K562 (cell line): ENCODE results near the gene ZC3H12C. TPM values are rescaled to one million over a fixed set of nuclear protein-coding genes. Genes with fewer than 3 reads are reported as not detected.

ENCODE experiments used
- ATAC-seq: fragments of 200-7000 bp; cut with Tn5 transposase; 3 replicates; pipeline ENCODE4 v1.9.1; 2020; ENCODE audit warnings: moderate library complexity
- BruUV-seq: library from RNA; stranded (reverse); fragments of 400-500 nt; replicated peaks from 2 replicates; lab custom pipeline; 2021; lab: Mats Ljungman, UMichigan
- CTCF ChIA-PET: fragments of 300-600 bp; formaldehyde crosslinking; extraction: SDS; loops from one replicate; lab custom pipeline; 2021; ENCODE audit warnings: low intra/inter-chr PET ratio; lab: Yijun Ruan, JAX
- POLR2A ChIA-PET: fragments of 300-600, 350-650 bp; sonication (Branson Sonifier 250); formaldehyde crosslinking; extraction: SDS; loops from one replicate; lab custom pipeline; 2021; ENCODE audit warnings: antibody characterized with exemption, inconsistent platforms; lab: Yijun Ruan, JAX
- DNase-seq, 4 experiments: peaks; one replicate each; pipeline versions ENCODE4 v3.0.0 to v3.0.0-alpha.2; 2011 to 2018; ENCODE audit warnings: low spot score in 3 of 4, mixed read lengths in 3 of 4; ENCODE audit errors: extremely low read depth in 1 of 4
- FAIRE-seq: peaks from 2 replicates; lab custom pipeline; 2011; peaks lifted over from hg19 to GRCh38; lab: Jason Lieb, UNC
- H2AFZ ChIP-seq: 2 replicates; pipeline ENCODE4 v1.6.0; 2011; ENCODE audit warnings: low read depth, low read length, control low read depth, inconsistent platforms
- H3K27ac ChIP-seq: fragments of 200-600 bp; 3 replicates; pipeline ENCODE4 v1.8.0; 2011; ENCODE audit warnings: low read depth, mild to moderate bottlenecking, control low read depth, inconsistent platforms, low read length, moderate library complexity, mixed read lengths; ENCODE audit errors: extremely low read depth
- H3K27me3 ChIP-seq, 2 experiments: fragments of 300-600 bp in 1 of 2; 2 replicates in 1 of 2; 3 replicates in 1 of 2; pipeline versions ENCODE4 v1.6.0 to v1.8.0; 2011; ENCODE audit warnings: inconsistent platforms in 2 of 2, low read length in 2 of 2, mild to moderate bottlenecking in 1 of 2, mixed read lengths in 1 of 2, moderate library complexity in 1 of 2; ENCODE audit not compliant: control insufficient read depth in 2 of 2, insufficient read depth in 2 of 2
- H3K36me3 ChIP-seq: fragments of 300-600 bp; 3 replicates; pipeline ENCODE4 v1.8.0; 2011; ENCODE audit warnings: mild to moderate bottlenecking, low read length, inconsistent platforms; ENCODE audit not compliant: control insufficient read depth, insufficient read depth
- H3K4me1 ChIP-seq, 2 experiments: fragments of 200-600 bp in 1 of 2; replicated peaks in 1 of 2; 2 replicates in 1 of 2; 3 replicates in 1 of 2; pipeline versions ENCODE4 v1.5.1 to v1.8.0; 2011; ENCODE audit warnings: inconsistent platforms in 2 of 2, low read length in 2 of 2, mild to moderate bottlenecking in 1 of 2, mixed read lengths in 1 of 2, moderate library complexity in 1 of 2; ENCODE audit not compliant: control insufficient read depth in 2 of 2, insufficient read depth in 2 of 2
- H3K4me2 ChIP-seq: 2 replicates; pipeline ENCODE4 v1.6.1; 2011; ENCODE audit warnings: low read length, control low read depth, inconsistent platforms, mixed read lengths; ENCODE audit not compliant: insufficient read depth
- H3K4me3 ChIP-seq: fragments of 200-600 bp; sonication (generic), shearing (Covaris generic); 2 replicates; pipeline ENCODE4 v1.5.1; 2016; ENCODE audit warnings: control low read depth, inconsistent platforms
- H3K79me2 ChIP-seq: fragments of 200-600 bp; 3 replicates; pipeline ENCODE4 v1.8.0; 2011; ENCODE audit warnings: low read length, inconsistent platforms; ENCODE audit not compliant: control insufficient read depth, insufficient read depth
- H3K9ac ChIP-seq, 2 experiments: 2 replicates each; pipeline versions ENCODE4 v1.6.0 to v1.6.1; 2011; ENCODE audit warnings: low read depth in 2 of 2, low read length in 2 of 2, control low read depth in 1 of 2, inconsistent platforms in 1 of 2, mild to moderate bottlenecking in 1 of 2, mixed read lengths in 1 of 2; ENCODE audit not compliant: insufficient read depth in 1 of 2
- H3K9me1 ChIP-seq: one replicate; pipeline ENCODE4 v1.6.0; 2011; ENCODE audit warnings: inconsistent platforms, mild to moderate bottlenecking, low read length, moderate library complexity; ENCODE audit not compliant: control insufficient read depth, insufficient read depth
- H3K9me3 ChIP-seq: replicated peaks from 2 replicates; pipeline ENCODE4 v1.5.1; 2011; ENCODE audit warnings: low read depth, low read length, inconsistent platforms; ENCODE audit not compliant: control insufficient read depth, insufficient read depth
- H4K20me1 ChIP-seq: replicated peaks from 2 replicates; pipeline ENCODE4 v1.6.1; 2011; ENCODE audit warnings: low read length, inconsistent platforms, mixed read lengths; ENCODE audit not compliant: control insufficient read depth, insufficient read depth
- CBX5 ChIP-seq: IDR thresholded peaks from 2 replicates; pipeline ENCODE4 v1.6.1; 2014; ENCODE audit warnings: low read depth, borderline replicate concordance
- E4F1 ChIP-seq: fragments of 250-450 bp; sonication (Bioruptor Pico); IDR thresholded peaks from 2 replicates; pipeline ENCODE4 v1.5.0; 2021; ENCODE audit warnings: mild to moderate bottlenecking, borderline replicate concordance
- ETV1 ChIP-seq: fragments of 450-650 bp; conservative IDR thresholded peaks from 2 replicates; pipeline ENCODE4 v1.6.1; 2016; ENCODE audit warnings: missing genetic modification characterization, control low read depth, low read depth, missing compliant biosample characterization
- FOS ChIP-seq: IDR thresholded peaks from 3 replicates; pipeline ENCODE4 v1.6.1; 2011; ENCODE audit not compliant: insufficient read length; ENCODE audit errors: extremely low read depth
- GABPA ChIP-seq: fragments of 200-800 bp; sonication (Bioruptor generic); conservative IDR thresholded peaks from 2 replicates; pipeline ENCODE4 v1.6.1; 2016; ENCODE audit warnings: low read depth, missing genetic modification characterization, missing compliant biosample characterization
- GTF2A2 ChIP-seq: IDR thresholded peaks from 2 replicates; pipeline ENCODE4 v1.6.1; 2016; ENCODE audit warnings: mild to moderate bottlenecking, missing genetic modification characterization, missing compliant biosample characterization
- HDAC2 ChIP-seq: fragments of 450-650 bp; IDR thresholded peaks from 2 replicates; pipeline ENCODE4 v1.6.1; 2016; ENCODE audit warnings: mild to moderate bottlenecking
- KDM4B ChIP-seq, 2 experiments: fragments of 450-650 bp in 1 of 2; sonication (generic) in 1 of 2; IDR thresholded peaks; 2 replicates each; pipeline ENCODE4 v1.6.1; 2016 to 2017; ENCODE audit warnings: borderline replicate concordance in 2 of 2, antibody characterized with exemption in 1 of 2, low read depth in 1 of 2, mild to moderate bottlenecking in 1 of 2
- NCOA6 ChIP-seq: fragments of 450-650 bp; IDR thresholded peaks from 2 replicates; pipeline ENCODE4 v1.6.1; 2017; ENCODE audit warnings: mild to moderate bottlenecking
- NFRKB ChIP-seq: fragments of 450-650 bp; IDR thresholded peaks from 2 replicates; pipeline ENCODE4 v1.6.1; 2016; ENCODE audit warnings: low read depth
- PTBP1 ChIP-seq: fragments of 200-400 bp; formaldehyde crosslinking; IDR thresholded peaks from 2 replicates; pipeline ENCODE4 v1.6.1; 2017; ENCODE audit warnings: low read depth, low read length
- RBM39 ChIP-seq: fragments of 200-400 bp; formaldehyde crosslinking; optimal IDR thresholded peaks from 2 replicates; pipeline ENCODE3; 2018; ENCODE audit warnings: low read depth, low read length
- SAP30 ChIP-seq: fragments of 200-600 bp; sonication (generic); IDR thresholded peaks from 2 replicates; pipeline ENCODE4 v1.6.1; 2012; ENCODE audit warnings: borderline replicate concordance, low read depth, mild to moderate bottlenecking, moderate library complexity, low read length, control low read depth, inconsistent platforms; ENCODE audit not compliant: insufficient read depth, poor library complexity, severe bottlenecking
- SMARCE1 ChIP-seq: fragments of 450-650 bp; IDR thresholded peaks from 2 replicates; pipeline ENCODE4 v1.7.1; 2016; ENCODE audit warnings: mild to moderate bottlenecking
- XRCC3 ChIP-seq: fragments of 450-650 bp; IDR thresholded peaks from 2 replicates; pipeline ENCODE4 v1.6.1; 2017; ENCODE audit warnings: mild to moderate bottlenecking, moderate library complexity
- XRCC4 ChIP-seq: IDR thresholded peaks from one replicate; pipeline ENCODE4 v1.6.1; 2011; ENCODE audit not compliant: insufficient read depth, insufficient read length; ENCODE audit errors: extremely low read depth
- ZNF253 ChIP-seq: fragments of 250-450 bp; sonication (Bioruptor Pico); conservative IDR thresholded peaks from 2 replicates; pipeline ENCODE4 v1.6.1; 2021; ENCODE audit warnings: mild to moderate bottlenecking
- ZNF766 ChIP-seq: fragments of 200-800 bp; sonication (Bioruptor generic); conservative IDR thresholded peaks from 2 replicates; pipeline ENCODE4 v1.6.1; 2016; ENCODE audit warnings: missing genetic modification characterization, missing compliant biosample characterization
- in situ Hi-C: fragments of 300-500 bp; cut with MboI; formaldehyde crosslinking; loops from 4 replicates; pipeline ENCODE4 v1.15.0; 2018; ENCODE audit warnings: inconsistent platforms, mixed read lengths
- intact Hi-C: fragments of 100-400 bp; cut with micrococcal nuclease; formaldehyde crosslinking; loops from 2 replicates; pipeline ENCODE4 v1.14.2; 2022
- polyA plus RNA-seq, 8 experiments: library from polyadenylated mRNA; depleted of rRNA in 4 of 8; stranded (reverse) in 5 of 8; unstranded in 3 of 8; fragments of >200 nt; fragmentation: Nextera tagmentation in 2 of 8; fragmentation: Illumina TruSeq in 1 of 8; extraction: Ambion mirVana in 2 of 8; extraction: Trizol in 1 of 8; gene quantifications; 2 replicates each; pipeline versions ENCODE4 v1.2.1 to v1.2.3, GENCODE V29; 2011 to 2014; ENCODE audit warnings: inconsistent platforms in 1 of 8, missing spikeins in 1 of 8
- total RNA-seq, 7 experiments: library from RNA; depleted of rRNA in 6 of 7; stranded (reverse); fragments of >200 nt in 6 of 7; fragmentation: Illumina TruSeq in 2 of 7; extraction: Trizol in 2 of 7; gene quantifications; 2 replicates each; pipeline versions ENCODE4 v1.2.1 to v1.2.3, GENCODE V29; 2011 to 2021; ENCODE audit warnings: low replicate concordance in 1 of 7
- TF ChIP-seq, protein P1 (sequence below): fragments of 450-650 bp; formaldehyde crosslinking; conservative IDR thresholded peaks from 2 replicates; pipeline ENCODE4 v1.4.0; 2022; ENCODE audit warnings: mild to moderate bottlenecking, missing genetic modification characterization
- TF ChIP-seq, protein P2 (sequence below): IDR thresholded peaks from 2 replicates; pipeline ENCODE4 v1.6.1; 2011; ENCODE audit not compliant: insufficient read length; ENCODE audit errors: extremely low read depth

Gene ZC3H12C
- total and polyA plus RNA-seq, 9 of the 15 experiments (the other 6 are each of a cell fraction or from before 2014, with no cell fraction given) = 0.56 to 5.9 (median 3.3) TPM

DNA sequence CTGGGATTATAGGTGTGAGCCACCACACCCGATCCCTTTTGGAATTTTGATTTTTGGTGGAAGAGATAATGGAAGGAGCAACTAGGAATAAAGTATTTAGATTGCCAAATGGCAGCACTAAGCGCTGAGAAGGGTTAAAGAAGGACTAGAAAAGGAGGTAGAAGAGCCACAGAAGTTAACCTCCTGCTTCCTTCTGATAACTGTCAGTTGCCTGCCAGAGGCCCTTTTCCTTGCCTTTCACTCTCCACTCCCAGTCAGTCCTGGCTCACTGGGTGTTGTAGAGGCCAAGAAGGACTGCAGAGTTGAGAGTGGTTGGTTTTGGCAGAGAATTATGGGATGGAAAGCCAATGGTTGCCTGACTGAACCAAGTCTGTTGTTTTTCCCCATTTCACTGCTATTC lies 19.3 kb downstream of the ZC3H12C start (continued):
- TF ChIP-seq RBM39 = no peak
- no peak for TF ChIP-seq FOS
- no peak for TF ChIP-seq ZNF253 (CRISPR knock-in tag)
- TF ChIP-seq SAP30 = no peak

DNA sequence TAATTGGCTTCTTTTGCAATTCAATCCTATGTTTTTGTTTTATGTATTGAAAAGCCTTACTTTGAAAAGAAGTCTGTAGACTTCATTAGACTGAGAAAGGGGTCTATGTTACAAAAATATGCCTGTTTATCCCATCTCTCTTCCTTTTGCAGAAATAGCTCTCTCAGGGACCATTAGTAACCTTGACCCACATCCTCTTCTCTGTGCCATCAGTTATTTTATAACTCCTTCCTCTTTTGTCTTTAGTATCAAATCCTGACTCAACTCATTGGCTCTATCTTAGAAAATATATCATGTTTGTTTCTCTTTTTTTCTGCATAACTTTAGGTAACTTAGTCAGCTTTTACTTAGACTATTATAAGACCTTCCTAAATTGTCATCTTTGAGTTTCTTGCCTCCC lies 20.3 kb downstream of the ZC3H12C start:
- ChIA-PET CTCF (no interaction called here), POLR2A (no interaction called here)
- no peaks in the 10 kb centered on the region for H3K27me3 ChIP-seq
- no peak overlapping the region for H3K4me2 ChIP-seq
- no peaks in the 10 kb centered on the region for H3K79me2 ChIP-seq
- intact Hi-C loops = no loop called here
- in situ Hi-C loops = no loop called here
- no peak for ATAC-seq
- TF ChIP-seq, protein P1, sequence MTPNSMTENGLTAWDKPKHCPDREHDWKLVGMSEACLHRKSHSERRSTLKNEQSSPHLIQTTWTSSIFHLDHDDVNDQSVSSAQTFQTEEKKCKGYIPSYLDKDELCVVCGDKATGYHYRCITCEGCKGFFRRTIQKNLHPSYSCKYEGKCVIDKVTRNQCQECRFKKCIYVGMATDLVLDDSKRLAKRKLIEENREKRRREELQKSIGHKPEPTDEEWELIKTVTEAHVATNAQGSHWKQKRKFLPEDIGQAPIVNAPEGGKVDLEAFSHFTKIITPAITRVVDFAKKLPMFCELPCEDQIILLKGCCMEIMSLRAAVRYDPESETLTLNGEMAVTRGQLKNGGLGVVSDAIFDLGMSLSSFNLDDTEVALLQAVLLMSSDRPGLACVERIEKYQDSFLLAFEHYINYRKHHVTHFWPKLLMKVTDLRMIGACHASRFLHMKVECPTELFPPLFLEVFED (CRISPR knock-in tag) = no peak
- TF ChIP-seq ETV1 (no peak), SMARCE1 (no peak), NFRKB (no peak), ZNF766 (no peak), NCOA6 (no peak), PTBP1 (no peak), XRCC3 (no peak), HDAC2 (no peak), CBX5 (no peak), KDM4B (IDR thresholded peaks at IDR 0.05; ENCODE audit: borderline replicate concordance in 2 of 2, low read depth in 1 of 2) (no peak), E4F1 (no peak), GTF2A2 (tag) (no peak), XRCC4 (no peak), GABPA (tag) (no peak)
- TF ChIP-seq, protein P2, sequence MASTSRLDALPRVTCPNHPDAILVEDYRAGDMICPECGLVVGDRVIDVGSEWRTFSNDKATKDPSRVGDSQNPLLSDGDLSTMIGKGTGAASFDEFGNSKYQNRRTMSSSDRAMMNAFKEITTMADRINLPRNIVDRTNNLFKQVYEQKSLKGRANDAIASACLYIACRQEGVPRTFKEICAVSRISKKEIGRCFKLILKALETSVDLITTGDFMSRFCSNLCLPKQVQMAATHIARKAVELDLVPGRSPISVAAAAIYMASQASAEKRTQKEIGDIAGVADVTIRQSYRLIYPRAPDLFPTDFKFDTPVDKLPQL = no peak
- no peak for FAIRE-seq
- no peak overlapping the region for H3K9ac ChIP-seq
- no peaks in the 10 kb centered on the region for H3K9me3 ChIP-seq
- no peak for DNase-seq
- BruUV-seq = no TSS peak
- no peak overlapping the region for H3K27ac ChIP-seq
- H2AFZ ChIP-seq = no peak overlapping the region
- H4K20me1 ChIP-seq = no peaks in the 10 kb centered on the region
- no peaks in the 10 kb centered on the region for H3K9me1 ChIP-seq
- H3K36me3 ChIP-seq = no peaks in the 10 kb centered on the region; the same call in 2 of the 3 replicates
- H3K4me1 ChIP-seq = peaks cover 0 to 6% of the 10 kb centered on the region in 2 experiments; a peak in 2 of 5 replicates
- no peak overlapping the region for H3K4me3 ChIP-seq
